ENCODE data around the gene DSCAML1. TPM values are rescaled to one million over a fixed set of nuclear protein-coding genes. Genes with fewer than 3 reads are reported as not detected.

Gene DSCAML1
- total and polyA plus RNA-seq, 2 of the 8 experiments (the other 6 are each of a cell fraction or from before 2014, with no cell fraction given): 0.19 to 0.24 TPM

DNA sequence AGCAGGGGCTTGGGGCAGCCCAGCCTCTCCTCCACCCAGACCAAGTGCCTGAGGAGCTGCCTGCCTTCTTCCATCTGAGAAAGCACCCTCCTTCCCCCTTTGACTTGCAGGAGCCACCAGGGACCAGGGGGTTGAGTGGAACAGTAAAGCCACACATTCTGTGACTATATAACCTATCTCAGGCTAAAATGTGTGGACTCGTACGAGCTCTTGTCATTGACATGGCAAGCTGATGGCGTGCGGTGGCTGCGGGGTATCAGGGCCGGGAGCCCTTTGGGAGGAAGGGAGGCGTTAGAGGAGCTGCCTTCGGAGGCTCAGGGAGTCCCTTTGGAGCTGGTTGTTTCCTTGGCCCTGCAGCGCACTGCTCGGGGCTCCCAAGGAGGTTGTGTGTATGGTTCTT is 384.8 kb downstream of the DSCAML1 start:
- Histone ChIP-seq H3K23ac (ENCODE audit: insufficient read length) (no peak overlapping the region), H4K91ac (replicated peaks; ENCODE audit: insufficient read length, low read length) (no peak overlapping the region), H2BK20ac (ENCODE audit: low read length) (no peak overlapping the region), H3K23me2 (ENCODE audit: low read depth, low read length) (no peaks in the 10 kb centered on the region), H4K8ac (ENCODE audit: extremely low read depth, insufficient read depth, low read length) (no peak overlapping the region), H3K9ac (replicated peaks in 1 of 4; ENCODE audit: extremely low read depth in 1 of 4, low read depth in 3 of 4, low read length in 3 of 4) (no peak overlapping the region), H3K18ac (ENCODE audit: extremely low read depth, low read length) (no peak overlapping the region), H3K79me2 (ENCODE audit: control insufficient read depth in 1 of 2, insufficient read depth in 2 of 2, low read length in 2 of 2) (no peaks in the 10 kb centered on the region), H3K4me1 (replicated peaks in 1 of 4; ENCODE audit: control insufficient read depth in 3 of 4, insufficient read depth in 4 of 4, low read length in 3 of 4) (peaks cover 0 to 4% (median 0%) of the 10 kb centered on the region in 4 experiments; a peak in 2 of 7 replicates), H2AFZ (ENCODE audit: low read length) (no peak overlapping the region), H3K9me3 (ENCODE audit: insufficient read depth in 2 of 2, low read depth in 1 of 2, low read length in 1 of 2) (no peaks in the 10 kb centered on the region), H3K79me1 (ENCODE audit: low read depth, low read length) (no peaks in the 10 kb centered on the region), H3K4ac (replicated peaks; ENCODE audit: insufficient read length, low read depth, low read length) (no peak overlapping the region), H3K27me3 (replicated peaks in 1 of 4; ENCODE audit: control insufficient read depth in 3 of 4, extremely low read depth in 1 of 4, insufficient read depth in 3 of 4, low read length in 3 of 4) (no peaks in the 10 kb centered on the region), H3K36me3 (ENCODE audit: control insufficient read depth in 2 of 4, insufficient read depth in 4 of 4, low read length in 3 of 4) (peaks cover 0 to 3% (median 0%) of the 10 kb centered on the region in 4 experiments; a peak in 4 of 8 replicates), H2AK5ac (ENCODE audit: low read depth, low read length) (no peak overlapping the region), H4K20me1 (replicated peaks in 1 of 2; ENCODE audit: control insufficient read depth in 1 of 2, insufficient read depth in 2 of 2, low read length in 2 of 2) (no peaks in the 10 kb centered on the region), H3K4me2 (ENCODE audit: insufficient read depth in 1 of 2, low read depth in 2 of 2, low read length in 2 of 2) (no peak overlapping the region), H2BK5ac (ENCODE audit: low read depth, low read length) (no peak overlapping the region), H4K5ac (ENCODE audit: insufficient read length, low read depth, low read length) (no peak overlapping the region), H3K4me3 (ENCODE audit: extremely low read depth in 1 of 4, insufficient read depth in 2 of 4, low read depth in 3 of 4, low read length in 4 of 4) (no peak overlapping the region), H2BK12ac (ENCODE audit: low read depth, low read length) (no peak overlapping the region), H2BK15ac (ENCODE audit: low read length) (no peak overlapping the region), H3K27ac (ENCODE audit: low read depth, low read length) (no peak overlapping the region), H2BK120ac (replicated peaks; ENCODE audit: low read depth, low read length) (no peak overlapping the region), H3K14ac (ENCODE audit: insufficient read length) (no peak overlapping the region), H3K56ac (replicated peaks; ENCODE audit: insufficient read length, low read depth, low read length) (no peak overlapping the region)
- ChIA-PET POLR2A (ENCODE audit: partially characterized antibody) (no interaction called here), CTCF (ENCODE audit: partially characterized antibody) (interaction anchor here (0.6 to 9.6 kb wide), 6 partner anchors 10 to 396 kb away, joined by 3 to 85 read pairs (median 7); no protein-coding TSS in a partner anchor)
- DNase-seq (ENCODE audit: low read depth in 1 of 2, low spot score in 2 of 2) (no peak), FAIRE-seq (no peak)
- WGBS, 2 experiments (ENCODE audit: extremely low coverage in 1 of 2, insufficient coverage in 1 of 2, insufficient read length in 1 of 2, insufficient replicate concordance in 2 of 2, low coverage in 1 of 2, low lambda C conversion rate in 2 of 2, missing lambda C conversion rate in 1 of 2): 85% methylated on average over 10 of the region's 10 CpGs; no CpG with 5 or more reads in 1 of the 2 experiments
- TF ChIP-seq, protein P1, sequence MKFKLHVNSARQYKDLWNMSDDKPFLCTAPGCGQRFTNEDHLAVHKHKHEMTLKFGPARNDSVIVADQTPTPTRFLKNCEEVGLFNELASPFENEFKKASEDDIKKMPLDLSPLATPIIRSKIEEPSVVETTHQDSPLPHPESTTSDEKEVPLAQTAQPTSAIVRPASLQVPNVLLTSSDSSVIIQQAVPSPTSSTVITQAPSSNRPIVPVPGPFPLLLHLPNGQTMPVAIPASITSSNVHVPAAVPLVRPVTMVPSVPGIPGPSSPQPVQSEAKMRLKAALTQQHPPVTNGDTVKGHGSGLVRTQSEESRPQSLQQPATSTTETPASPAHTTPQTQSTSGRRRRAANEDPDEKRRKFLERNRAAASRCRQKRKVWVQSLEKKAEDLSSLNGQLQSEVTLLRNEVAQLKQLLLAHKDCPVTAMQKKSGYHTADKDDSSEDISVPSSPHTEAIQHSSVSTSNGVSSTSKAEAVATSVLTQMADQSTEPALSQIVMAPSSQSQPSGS (IDR thresholded peaks at IDR 0.05; ENCODE audit: low read length): no peak
- TF ChIP-seq ASH2L (IDR thresholded peaks at IDR 0.05; ENCODE audit: low read length) (no peak), CTBP2 (IDR thresholded peaks at IDR 0.05; ENCODE audit: borderline replicate concordance, insufficient read depth, insufficient read length, low read length) (no peak), POU5F1 (IDR thresholded peaks at IDR 0.05; ENCODE audit: low read depth, low read length) (no peak)

Measured in H1 (cell line).